HG02588 (cell line): ENCODE results near the gene LTBP1.

Source experiments
- ATAC-seq: cut with Tn5 transposase; IDR thresholded peaks from one replicate; pipeline ENCODE4 v1.9.1; 2021; ENCODE audit warnings: mild to moderate bottlenecking, moderate library complexity; ENCODE audit not compliant: unreplicated experiment

Gene LTBP1

DNA sequence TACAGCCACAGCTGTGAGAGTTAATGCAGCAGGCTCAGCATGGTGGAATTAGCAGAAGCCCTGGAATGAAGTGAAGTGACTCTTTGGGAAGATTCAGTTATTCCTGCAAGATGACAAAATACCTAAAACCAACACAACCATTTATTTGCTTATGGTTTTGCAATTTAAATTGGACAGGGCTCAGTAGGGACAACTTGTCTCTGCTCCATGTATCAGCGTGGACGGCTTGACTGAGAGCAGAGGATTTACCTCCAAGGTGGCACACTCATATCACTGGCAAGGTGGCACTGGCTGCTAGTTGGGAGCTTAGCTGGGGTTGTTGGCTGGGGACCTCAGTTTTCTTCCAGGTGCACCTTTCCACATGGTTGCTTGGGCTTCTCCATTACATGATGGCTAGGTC lies 58.3 kb downstream of the LTBP1 start:
- no peak for ATAC-seq

GRCh38 chr2:33008716-33009115 lies 62.0 kb downstream of the LTBP1 start:
- ATAC-seq, result no peak

- no peak for ATAC-seq
These were observed 62.5 kb downstream of the LTBP1 start for GRCh38 chr2:33009249-33009648.

- no peak for ATAC-seq
These were observed 64.6 kb downstream of the LTBP1 start for GRCh38 chr2:33011373-33011772.

DNA sequence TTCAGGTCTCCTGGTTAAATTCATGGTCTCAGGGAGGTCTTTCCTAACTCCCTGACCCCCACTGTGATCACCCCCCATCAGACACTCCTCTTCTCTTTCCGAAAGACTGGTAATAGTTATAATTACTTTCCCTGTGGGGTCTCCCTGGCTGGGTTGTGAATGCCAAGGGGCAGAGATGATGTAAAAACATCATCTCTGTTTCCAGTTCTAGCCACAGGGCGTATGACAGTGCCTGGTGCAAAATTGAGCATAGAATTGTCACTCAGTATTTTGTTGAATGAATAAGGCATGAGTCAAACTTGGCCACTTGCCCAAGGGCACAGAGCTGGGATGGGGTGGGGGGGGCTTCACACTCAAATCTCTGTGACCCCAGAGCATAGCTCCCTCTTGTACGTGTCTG lies 65.2 kb downstream of the LTBP1 start:
- no peak for ATAC-seq

DNA sequence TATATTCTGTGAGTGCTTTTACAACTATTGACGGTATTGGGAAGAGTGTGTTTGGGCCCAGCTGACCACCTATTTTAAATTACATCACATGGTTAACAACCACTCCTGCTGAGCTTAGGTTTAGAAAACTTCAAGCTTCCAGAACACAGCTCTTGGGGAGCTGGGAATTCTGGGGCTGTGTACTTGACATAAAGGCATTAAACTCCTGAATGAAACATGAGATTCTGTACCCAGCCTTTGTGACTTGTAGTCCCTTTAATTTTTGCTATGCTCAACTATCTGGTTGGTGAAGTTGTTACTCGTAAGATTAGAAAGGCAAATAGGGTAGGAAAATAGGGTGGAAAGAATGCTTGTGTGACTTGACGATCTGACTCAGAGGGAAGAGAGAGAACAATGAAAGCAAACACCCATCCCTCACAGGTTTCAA lies 66.9 kb downstream of the LTBP1 start:
- no peak for ATAC-seq

DNA sequence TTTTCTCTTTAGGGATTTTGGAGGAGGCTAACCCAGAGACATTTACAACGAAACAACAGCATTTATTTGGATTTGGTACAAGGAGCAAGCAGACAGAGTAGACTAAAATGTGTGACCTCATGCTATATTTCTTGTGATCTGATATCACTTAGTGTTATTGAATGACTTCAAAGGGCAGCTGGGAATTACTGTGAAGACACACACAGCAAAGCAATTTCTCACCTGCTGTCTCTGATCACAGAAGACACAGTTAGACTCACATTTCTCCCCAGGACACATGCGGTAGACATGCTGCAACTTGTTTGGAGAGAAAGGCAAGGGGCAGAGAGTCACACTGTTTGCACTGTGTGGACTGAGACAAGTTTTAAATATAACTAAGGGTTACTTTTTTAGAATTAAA lies 67.5 kb downstream of the LTBP1 start:
- ATAC-seq, result no peak

- ATAC-seq, result no peak
These were observed 68.8 kb downstream of the LTBP1 start for GRCh38 chr2:33015421-33016142.

GRCh38 chr2:33018271-33018670 lies 71.5 kb downstream of the LTBP1 start:
- ATAC-seq, result no peak

- ATAC-seq, result no peak
These were observed 73.0 kb downstream of the LTBP1 start for GRCh38 chr2:33019796-33020195.

GRCh38 chr2:33020883-33021282 lies 74.1 kb downstream of the LTBP1 start:
- ATAC-seq, result no peak

GRCh38 chr2:33021542-33022227 lies 74.9 kb downstream of the LTBP1 start:
- ATAC-seq, result no peak

GRCh38 chr2:33022395-33022985 lies 75.7 kb downstream of the LTBP1 start:
- no peak for ATAC-seq

GRCh38 chr2:33022989-33023727 lies 76.4 kb downstream of the LTBP1 start:
- no peak for ATAC-seq

DNA sequence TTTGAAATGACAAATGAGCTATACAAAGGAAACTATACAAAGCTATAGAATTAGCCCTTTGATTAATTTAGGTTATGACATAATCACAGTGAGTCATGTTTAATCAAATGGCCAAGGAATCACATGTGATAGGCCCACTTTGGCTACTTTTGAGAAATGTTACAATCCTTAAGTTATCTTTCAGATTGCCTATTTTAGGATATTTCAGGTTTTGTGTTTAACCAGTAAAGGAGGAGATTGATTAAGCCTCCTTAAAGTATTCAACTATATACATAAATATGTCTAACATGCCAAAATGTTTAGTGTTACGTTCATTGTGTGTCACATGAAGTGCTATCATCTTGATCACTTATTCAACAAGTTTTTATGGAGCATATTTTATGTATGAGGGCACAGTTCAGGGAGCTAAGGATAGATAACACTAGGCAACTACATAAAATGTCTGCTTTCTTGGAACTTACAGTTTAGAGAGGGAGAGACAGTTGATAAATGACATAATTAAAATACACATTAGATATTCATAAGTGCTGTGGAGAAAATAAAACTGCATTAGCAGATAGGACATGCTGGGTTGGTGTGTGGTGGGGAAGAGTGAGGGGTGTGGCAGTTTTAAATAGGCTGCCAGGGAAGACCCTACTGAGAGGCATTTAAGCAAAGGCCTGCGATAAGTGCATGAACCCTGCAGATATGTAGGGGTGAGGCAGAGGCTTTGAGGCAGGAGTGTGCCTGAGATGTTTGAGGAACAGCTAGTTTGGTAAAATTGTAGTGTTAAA lies 77.2 kb downstream of the LTBP1 start:
- no peak for ATAC-seq

GRCh38 chr2:33024758-33025157 lies 78.0 kb downstream of the LTBP1 start:
- ATAC-seq, result no peak

GRCh38 chr2:33029459-33029858 lies 82.7 kb downstream of the LTBP1 start:
- no peak for ATAC-seq

DNA sequence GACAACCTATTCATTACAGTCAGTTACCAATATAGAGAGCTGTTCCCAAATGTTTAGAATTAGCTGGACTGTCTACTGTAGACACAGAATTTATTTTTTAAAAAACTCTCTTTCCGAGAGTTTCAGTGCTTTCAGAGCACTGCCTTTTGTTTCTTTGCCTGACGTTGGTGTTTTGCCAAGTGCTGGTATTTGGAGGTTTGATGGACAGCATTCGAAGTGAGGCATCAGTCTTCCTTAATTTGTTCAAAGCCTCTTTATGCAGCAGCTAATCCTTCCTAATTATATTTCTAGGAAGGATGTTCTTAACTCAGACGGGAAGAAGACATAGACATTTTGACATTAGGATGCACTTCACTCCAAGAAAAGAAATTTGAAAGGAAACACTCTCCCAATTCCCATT lies 83.2 kb downstream of the LTBP1 start:
- no peak for ATAC-seq

- no peak for ATAC-seq
These were observed 83.6 kb downstream of the LTBP1 start for GRCh38 chr2:33030326-33030725.

DNA sequence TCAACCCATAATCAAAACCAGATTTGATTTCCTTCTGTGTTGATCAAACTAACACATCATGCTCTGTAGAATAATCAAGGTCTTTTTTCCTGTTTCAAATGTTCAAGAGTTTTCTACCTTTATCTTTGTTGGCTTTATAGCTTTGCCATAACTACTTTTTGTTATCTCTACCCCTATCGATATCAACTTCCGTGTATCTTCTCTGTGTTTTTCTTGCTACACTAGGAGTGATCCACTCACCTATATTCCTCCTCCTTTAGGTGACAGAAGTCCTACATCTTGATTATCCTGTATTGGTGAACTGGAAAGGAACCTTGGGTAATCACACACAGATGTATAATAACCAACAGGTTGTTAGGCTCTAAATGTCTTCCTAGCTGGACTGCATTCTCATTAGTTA lies 85.5 kb downstream of the LTBP1 start:
- no peak for ATAC-seq

GRCh38 chr2:33033606-33034081 lies 86.9 kb downstream of the LTBP1 start:
- no peak for ATAC-seq
